Epidermal melanocyte (primary cell): ENCODE measurements around the gene ERCC4.
A peak's percentile ranks its signal among the peaks of the same experiment; 100 is the strongest.

Experiments used
- DNase-seq: peaks from one replicate; pipeline ENCODE4 v3.0.0; 2011; ENCODE audit warnings: low spot score; ENCODE audit not compliant: insufficient read length

ERCC4 gene

DNA sequence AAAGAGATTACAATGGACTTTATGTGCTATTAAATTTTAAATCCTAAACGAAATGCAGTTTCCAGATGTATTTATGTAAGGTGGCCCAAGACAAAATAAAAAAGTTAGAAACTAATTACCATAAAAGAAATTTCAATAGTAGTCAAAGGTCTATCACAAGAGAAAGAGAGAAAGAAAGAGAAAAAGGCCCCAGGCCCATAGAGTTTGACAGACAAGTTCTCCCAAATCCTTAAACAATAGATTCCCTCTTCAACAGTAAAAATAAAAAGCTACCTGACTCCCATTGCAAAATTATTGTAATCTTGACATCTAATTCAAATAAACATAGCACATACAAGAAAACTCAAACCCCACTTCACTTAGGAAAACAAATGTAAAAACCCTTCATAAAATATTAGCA lies 8.6 kb upstream of the ERCC4 start:
- DNase-seq = no peak

DNA sequence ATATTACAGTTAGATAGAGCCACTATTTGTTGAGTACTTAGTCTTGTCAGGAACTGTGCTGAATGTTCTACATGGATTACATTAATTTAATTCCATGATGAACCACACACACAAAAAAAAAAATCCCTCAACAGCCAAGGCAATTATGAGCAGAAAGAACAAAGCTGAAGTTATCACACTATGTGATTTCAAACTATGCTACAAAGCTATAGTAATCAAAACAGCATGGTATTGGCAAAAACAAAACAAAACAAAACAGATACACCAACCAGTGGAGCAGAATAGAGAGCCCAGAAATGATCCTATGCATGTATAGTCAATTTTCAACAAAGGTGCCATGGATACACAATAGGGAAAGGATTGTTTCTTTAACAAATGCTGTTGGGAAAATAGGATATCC lies 8.1 kb upstream of the ERCC4 start:
- no peak for DNase-seq

DNA sequence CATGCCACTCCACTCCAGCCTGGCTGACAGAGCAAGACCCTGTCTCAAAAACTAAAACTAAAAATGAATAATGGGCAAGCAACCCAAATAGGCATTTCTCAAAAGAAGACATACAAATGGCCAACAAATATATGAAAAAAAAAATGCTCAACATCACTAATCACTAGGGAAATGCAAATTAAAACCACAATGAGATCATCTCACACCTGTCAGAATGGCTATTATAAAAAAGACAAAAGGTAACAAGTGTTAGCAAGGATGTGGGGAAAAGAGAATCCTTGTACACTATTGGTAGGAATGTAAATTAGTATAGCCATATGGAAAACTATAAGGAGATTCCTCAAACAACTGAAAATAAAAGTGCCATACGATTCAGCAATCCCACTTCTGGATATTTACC lies 7.1 kb upstream of the ERCC4 start:
- DNase-seq = no peak

DNA sequence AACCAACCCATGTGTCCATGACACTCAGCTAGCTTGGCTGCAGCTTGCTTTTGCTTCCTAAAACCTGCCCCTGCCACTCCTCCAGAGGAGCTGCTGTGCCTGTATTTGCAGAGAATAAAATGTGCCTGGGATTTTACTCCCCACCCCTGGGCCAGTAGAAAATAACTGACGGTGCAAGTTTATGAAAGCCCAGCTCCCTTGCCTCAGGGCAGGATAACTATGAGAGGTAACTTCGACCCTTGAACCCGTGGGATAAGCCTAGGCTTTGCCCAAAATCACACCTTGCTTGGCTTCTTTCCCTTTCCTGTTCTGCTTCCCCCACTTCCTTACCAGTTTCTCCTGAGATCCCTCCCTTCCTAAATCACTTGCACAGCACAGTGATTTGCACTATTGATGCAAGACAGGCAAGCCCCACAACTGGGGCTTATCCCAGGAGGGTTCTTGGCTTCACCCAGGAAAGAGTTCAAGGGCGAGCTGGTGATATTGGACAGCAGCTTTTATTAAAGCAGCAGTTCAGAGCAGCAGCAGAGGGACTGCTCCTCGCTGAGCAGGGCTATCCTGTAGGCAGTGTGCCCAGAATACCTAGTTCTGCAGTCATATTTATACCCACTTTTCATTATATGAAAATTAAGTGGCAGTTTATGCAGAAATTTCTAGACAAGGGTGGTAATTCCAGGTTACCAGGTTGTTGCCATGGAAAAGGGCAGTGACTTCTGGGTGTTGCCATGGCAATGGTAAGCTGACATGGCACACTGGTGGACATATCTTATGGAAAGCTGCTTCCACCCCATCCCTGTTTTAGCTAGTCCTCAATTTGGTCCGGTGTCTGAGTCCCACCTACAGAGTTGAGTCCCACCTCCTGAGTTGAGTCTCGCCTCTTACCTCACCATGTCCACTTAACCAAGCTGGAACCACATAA lies 6.3 kb upstream of the ERCC4 start:
- DNase-seq = no peak

DNA sequence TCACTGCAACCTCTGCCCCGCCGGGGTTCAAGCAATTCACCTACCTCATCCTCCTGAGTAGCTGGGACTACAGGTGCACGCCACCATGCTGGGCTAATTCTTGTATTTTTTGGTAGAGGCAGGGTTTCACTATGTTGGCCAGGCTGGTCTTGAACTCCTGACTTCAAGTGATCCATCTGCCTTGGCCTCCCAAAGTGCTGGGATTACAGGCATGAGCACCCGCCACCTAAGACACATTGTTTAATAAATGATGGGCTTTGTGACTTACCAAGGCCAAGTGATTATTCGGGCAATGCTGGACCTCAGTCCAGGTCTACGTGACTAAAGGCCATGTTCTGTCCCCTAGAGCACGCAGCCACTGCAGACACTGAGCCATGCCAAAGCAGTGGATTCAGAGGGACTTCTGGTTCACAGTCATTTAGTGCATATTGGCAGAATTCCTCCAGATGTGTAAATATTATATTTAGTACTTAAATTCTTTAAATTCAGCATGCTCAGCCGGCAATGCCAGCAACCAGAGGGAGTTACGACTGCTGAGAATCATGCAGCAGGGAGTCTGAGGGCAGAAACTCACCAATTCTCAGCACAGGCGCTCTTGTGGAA lies 4.8 kb upstream of the ERCC4 start:
- DNase-seq = no peak

DNA sequence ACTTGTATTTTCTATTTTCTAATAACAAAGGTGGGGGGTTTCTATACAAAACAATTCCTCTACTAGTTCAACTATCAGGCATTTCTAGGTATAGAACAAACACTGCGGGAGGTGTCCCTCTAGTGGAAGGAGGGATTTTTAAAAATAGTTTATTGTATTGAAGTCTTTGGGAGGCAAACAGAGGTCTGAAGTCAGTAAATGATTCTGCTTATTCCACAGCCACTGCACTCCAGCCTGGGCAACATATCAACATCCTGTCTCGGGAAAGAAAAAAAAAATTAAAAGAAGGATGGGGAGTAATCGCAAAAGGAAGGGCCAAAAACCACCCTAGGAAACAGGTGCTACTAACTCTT lies 648 bp upstream of the ERCC4 start:
- DNase-seq = peak; percentile 47

DNA sequence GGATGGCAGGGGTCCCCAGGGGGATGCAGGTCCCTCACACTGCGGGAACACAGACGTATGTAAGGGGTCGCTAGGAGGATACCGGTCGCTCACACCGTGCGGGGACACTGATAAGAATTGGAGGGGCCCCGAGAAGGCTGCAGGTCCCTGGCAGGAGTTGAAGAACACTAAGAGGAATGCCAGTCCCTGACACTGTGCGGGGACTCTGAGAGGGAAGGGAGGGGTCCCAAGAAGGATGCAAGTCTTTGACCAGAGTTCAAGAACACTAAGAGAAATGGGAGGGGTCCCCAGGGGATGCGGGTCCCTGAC lies 510 bp downstream of the ERCC4 start:
- DNase-seq = no peak

DNA sequence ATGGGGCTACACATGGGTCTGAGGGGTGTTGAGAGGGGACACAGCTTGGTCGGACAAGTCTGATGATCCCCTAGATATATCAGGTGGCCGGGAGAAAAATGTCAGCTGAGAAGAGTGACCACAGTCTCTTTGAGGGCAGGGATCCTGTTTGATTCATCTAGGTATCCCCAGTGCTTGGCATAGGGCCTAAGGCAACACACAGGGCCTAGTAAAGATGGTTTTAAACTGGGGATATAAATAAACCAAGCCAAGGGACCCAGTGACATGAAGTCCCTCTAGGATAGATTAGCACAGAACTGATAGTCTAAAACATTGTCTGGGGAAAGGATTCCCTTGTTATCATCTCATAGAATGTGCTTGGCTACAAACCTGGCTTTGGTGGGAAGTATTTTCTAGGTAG lies 1.4 kb downstream of the ERCC4 start:
- no peak for DNase-seq

DNA sequence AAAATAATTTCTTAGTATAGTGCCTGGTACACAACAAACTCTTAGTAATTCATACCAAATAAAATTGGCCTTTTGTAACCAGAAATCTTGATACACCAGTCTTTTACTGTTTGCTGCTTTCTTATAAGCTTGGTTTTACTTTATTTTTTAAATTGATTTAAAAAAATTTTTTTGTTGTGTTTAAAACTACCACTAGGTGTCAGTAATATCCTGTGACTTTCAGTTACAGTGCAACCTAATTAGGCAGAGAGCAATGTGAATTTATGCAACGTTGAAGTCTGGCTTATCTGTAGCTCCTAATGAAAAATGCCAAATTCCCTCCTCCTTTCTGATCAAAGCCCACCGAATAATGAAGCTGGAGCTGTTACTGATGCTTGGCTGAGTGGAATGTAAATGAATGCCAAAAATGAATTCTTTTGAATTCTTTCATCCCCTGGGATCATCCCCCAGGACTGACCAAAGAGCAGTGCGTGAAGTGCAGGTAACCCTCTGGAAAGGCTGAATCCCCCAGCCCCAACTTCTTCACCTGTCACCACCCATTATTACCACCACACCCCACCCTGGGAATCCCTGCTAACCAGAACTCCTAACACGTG lies 3.8 kb downstream of the ERCC4 start:
- DNase-seq = peak; percentile 26

DNA sequence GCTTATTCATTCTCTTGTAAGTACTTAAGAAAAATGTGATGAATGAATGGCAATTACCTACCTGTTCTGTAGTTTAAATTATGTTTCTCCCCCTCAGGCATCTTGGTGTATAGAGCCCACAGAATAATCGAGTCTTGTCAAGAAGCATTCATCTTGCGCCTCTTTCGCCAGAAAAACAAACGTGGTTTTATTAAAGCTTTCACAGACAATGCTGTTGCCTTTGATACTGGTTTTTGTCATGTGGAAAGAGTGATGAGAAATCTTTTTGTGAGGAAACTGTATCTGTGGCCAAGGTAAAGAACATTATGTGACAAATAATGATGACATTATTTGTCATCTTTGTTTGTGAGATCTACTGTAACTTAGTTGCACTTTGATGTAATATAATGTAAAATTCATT lies 6.5 kb downstream of the ERCC4 start:
- no peak for DNase-seq

DNA sequence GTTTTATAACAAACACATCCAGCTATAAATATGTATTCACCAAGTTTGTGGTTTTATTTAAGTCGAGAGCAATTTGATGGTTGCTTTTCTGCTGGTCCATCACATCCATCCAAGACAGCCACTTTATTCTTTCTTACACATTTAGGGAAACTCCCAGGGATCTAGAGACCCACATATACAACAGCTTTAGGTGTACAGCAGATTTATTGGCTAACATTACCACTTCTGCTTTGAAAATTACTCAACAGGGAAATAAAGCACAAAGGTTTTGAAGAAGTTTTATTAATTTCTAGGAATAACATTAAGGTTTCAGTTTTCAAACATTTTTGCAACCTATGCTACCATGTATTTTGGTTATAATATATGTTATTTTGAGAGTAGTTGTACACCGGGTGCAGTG lies 6.9 kb downstream of the ERCC4 start:
- DNase-seq = no peak

DNA sequence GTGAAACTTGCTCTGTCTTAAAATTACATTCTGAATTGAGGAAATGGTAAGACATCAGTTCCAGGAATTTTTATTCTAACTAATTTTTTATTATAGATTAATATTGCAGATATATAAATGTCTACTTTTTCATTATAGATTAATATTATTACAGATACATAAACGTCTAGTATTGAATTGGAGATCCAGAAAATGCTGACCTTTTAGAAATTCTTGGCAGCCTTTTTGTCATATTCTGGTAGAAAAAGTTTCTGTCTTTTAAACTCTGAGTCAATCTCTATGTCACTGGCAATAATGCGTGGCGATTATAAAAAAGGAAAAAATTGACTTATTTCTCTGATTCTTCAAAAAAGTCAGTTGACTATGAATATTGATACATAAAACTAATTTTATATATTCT lies 8.7 kb downstream of the ERCC4 start:
- DNase-seq = no peak

DNA sequence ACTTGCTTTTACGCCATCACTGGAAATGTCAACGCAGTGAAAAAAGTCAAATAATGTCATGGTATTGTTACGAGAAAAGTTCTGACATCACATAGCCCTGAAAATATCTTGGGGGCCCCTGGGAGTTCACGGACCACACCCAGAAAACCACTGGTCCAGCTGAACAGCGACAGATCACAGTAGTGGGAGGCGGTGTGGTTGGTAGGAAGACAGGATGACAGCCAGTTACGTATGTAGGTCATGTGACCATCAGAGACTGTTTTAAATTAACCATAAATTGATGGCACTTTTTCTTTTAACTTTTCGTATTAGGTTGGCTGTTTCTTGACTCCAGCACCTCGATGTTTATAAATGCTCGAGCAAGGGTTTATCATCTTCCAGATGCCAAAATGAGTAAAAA lies 11.9 kb downstream of the ERCC4 start:
- no peak for DNase-seq

DNA sequence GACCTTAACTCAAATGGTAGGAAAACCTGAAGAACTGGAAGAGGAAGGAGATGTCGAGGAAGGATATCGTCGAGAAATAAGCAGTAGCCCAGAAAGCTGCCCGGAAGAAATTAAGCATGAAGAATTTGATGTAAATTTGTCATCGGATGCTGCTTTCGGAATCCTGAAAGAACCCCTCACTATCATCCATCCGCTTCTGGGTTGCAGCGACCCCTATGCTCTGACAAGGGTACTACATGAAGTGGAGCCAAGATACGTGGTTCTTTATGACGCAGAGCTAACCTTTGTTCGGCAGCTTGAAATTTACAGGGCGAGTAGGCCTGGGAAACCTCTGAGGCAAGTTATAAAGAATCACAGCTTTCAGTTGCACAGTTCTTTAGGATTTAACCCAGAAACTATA lies 15.5 kb downstream of the ERCC4 start:
- DNase-seq = no peak

DNA sequence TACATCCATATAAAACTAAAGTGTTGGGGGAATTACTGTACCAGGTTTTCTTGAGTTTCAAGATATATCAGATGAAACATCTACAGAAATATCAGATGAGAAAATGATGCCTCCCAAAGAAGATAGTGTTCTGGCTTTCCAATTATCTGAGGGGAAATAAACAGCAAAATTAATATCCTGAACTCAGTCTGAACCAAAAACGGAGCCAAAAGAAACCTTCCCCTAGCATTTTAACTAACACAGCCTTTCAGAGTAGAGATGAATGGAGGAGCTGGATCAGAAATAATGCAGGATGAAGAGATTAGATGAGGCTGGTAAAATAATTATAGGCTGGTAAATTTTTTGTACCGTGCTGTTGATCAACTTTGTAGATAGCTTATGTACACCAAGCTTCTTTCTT lies 16.2 kb downstream of the ERCC4 start:
- no peak for DNase-seq

DNA sequence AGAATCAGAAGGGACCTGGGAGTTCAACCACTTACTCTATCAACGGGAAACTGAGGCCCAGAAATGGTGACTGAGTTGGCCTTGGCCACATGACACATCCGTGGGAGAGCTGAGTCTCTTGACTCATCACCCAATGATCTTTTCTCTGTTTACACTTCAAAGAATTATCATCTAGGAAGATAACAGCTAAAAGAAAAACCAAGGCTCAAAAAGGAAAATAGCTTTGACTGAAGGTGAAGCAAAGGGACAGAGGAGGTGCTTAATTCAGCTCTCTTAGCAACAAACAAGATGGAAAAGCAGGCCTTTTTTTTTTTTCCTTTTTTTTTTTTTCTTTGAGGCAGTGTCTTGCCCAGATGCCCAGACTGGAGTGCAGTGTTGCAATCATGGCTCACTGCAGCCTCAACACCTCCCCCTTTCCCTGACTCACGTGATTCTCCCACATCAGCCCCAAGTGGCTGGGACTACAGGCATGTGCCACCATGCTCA lies 16.7 kb downstream of the ERCC4 start:
- no peak for DNase-seq

DNA sequence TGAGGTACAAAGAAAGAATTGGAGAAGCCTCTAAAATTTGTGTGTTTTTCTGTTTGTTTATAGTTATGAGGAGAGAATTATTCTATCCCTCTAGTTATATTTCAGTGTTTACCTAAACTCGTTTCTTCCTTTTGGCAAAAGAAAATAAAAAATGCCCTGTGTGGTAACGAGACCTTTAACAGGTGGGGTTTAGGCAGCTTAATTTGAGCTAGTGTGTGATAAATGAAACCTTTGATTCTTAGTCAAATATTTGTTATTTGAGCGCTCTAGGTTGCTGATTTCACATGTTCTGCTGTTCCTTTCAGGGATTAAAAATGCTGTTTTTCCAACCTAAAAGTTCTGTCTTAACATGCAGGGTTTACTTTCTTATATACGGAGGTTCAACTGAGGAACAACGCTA lies 17.5 kb downstream of the ERCC4 start:
- DNase-seq = no peak

DNA sequence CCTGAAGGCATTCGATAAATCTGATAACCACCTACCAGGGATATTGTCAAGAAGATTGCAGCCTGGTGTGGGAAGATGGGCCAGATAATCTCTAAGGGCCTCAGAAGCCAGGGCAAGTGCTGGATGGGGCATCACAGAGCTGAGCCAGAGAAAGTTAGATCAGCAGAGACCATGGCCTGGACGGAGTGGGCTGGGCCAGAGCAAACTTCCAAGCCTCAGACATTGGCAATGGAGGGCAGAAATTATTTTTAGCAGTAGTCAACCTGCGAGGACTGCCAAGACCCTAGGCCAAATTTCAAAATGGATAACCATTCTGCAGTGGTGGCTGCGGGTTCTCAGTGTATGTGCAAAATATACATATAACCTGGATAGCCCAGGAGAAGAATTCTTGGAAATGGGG lies 18.5 kb downstream of the ERCC4 start:
- no peak for DNase-seq

DNA sequence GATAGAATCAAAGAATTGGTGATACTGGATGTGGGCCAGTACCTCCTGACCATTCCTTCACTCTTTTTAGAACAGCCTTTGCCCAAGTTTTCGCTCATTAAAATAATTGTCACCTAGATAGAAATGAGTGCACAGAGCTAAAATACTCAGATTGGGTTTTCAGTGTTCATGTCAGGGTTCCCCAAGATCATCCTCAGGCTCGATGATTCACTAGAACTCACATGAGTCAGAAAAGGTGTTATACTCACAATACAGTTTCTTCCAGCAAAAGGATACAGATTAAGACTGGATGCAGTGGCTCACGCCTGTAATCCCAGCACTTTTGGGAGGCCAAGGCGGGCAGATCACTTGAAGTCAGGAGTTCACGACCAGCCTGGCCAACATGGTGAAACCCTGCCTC lies 19.9 kb downstream of the ERCC4 start:
- no peak for DNase-seq

DNA sequence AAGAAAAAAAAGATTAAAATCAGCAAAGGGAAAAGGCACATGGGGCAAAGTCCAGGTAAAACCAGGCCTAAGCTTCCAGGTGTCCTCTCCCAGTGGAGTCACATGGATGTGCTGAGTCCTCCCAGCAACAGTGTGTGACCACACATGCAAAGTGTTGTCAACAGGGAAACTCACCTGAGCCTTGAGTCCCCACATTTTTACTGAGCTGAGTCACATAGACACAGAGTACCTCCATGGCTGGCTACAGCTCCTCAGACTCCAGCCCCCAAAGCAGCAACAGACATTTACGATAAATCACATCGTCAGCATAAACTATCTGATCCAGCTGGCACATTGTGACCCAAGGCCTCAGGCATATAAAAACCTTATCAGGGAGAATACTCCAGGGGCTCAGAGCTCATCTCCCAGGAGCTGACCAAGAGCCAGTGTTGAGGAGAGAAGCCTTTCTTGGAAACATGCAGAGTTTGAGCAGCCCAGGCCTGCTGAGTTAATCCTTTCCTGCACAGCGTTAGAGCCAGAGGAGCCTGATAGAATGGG lies 20.5 kb downstream of the ERCC4 start:
- no peak for DNase-seq

DNA sequence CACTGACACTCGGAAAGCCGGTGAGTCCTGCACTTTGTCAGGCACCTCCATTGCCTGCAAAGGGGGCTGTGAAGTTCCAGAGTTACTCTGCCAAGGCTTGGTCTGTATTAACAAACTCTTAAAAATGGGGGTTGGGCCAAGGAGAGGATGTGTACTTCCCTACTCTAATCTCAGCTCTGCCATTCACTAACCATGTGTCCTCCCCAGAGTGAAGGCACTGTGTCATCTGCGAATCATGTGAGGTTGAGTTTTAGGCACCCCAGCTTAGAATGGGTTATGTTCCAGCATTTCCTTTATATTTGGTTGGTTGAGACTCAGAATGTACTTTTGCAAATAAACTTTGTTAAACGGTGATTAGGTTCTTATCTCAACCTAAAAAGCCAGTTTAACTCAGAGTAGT lies 24.9 kb downstream of the ERCC4 start:
- DNase-seq = no peak

DNA sequence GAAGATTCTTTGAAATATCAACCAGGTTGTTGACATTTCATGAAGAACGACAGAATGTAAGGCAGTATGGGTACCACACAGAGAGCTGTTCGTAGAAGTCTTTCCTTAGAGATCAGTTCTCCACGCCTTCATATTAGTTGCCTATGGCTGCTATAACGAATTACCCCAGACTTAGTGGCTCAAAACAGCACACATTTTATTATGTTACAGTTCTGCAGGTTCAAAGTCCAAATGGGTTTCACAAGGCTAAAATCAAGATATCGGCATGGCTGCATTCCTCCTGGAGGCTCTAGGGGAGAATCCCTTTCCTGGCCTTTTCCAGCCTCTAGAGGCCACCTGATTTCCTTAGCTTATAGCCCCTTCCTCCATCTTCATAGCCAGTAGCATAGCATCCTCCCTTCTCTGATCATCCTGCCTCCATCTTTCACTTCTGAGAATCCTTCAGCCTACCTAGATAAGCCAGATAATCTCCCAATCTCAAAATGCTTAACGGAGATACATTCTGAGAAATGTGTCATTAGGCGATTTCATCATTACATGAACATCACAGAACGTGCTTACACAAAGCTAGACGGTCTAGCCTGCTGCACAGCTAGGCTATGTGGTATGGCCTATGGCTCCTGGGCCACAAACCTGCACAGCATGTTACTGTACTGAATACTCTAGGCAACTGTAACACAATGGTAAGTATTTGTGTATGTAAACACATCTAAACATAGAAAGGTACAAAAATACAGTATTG lies 26.0 kb downstream of the ERCC4 start:
- DNase-seq = no peak
